Neural cell (in vitro differentiated cells): ENCODE results near the gene JUNB.

Experiments
- EZH2 ChIP-seq: fragments of 200-600, 300-800 bp; shearing (Covaris generic), sonication (generic); IDR thresholded peaks from 2 replicates; pipeline ENCODE4 v1.6.1; 2014; ENCODE audit warnings: antibody characterized with exemption, low read length, borderline replicate concordance, mild to moderate bottlenecking; ENCODE audit not compliant: insufficient read depth, poor library complexity, severe bottlenecking
- POLR2AphosphoS5 ChIP-seq: IDR thresholded peaks from 2 replicates; pipeline ENCODE4 v1.6.1; 2012
- TF ChIP-seq, protein P1 (sequence below): fragments of 450-650 bp; IDR thresholded peaks from 2 replicates; pipeline ENCODE4 v1.5.1; 2014; ENCODE audit warnings: antibody characterized with exemption, mild to moderate bottlenecking, moderate library complexity; ENCODE audit not compliant: poor library complexity, severe bottlenecking

DNA sequence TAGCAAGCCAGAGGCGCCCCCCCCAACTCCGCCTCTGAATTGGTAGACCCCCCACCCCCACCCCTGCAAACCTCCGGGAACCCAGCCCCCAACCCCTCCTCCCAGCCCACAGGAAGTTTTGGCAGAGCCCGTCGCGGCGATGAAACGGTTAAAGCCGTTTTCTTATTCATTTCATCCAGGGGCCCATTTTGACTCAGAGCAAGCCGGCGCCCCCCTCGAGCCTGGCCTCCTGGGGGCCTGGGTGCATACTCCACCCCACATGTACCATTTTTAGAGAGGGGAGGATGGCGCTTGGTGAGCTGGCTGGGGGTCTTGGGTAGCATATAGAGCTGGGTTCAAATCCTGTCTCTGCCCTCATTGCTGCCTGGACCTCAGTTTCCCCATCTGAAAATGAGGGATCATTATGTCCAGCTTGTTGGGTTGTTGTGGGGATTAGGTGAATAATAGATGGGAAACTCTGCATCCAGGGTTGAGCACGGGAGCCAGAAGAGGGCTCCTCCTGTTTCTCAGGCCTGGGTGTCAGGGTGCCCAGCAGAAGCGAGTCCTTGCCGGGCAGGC lies 7.9 kb upstream of the JUNB start:
- no peak for TF ChIP-seq EZH2
- TF ChIP-seq, protein P1, sequence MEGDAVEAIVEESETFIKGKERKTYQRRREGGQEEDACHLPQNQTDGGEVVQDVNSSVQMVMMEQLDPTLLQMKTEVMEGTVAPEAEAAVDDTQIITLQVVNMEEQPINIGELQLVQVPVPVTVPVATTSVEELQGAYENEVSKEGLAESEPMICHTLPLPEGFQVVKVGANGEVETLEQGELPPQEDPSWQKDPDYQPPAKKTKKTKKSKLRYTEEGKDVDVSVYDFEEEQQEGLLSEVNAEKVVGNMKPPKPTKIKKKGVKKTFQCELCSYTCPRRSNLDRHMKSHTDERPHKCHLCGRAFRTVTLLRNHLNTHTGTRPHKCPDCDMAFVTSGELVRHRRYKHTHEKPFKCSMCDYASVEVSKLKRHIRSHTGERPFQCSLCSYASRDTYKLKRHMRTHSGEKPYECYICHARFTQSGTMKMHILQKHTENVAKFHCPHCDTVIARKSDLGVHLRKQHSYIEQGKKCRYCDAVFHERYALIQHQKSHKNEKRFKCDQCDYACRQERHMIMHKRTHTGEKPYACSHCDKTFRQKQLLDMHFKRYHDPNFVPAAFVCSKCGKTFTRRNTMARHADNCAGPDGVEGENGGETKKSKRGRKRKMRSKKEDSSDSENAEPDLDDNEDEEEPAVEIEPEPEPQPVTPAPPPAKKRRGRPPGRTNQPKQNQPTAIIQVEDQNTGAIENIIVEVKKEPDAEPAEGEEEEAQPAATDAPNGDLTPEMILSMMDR = no peak
- no peak for TF ChIP-seq POLR2AphosphoS5
